Liver (tissue), 9 donors: Measurements from ENCODE around the gene MEGF11. TPM values are rescaled to one million over a fixed set of nuclear protein-coding genes. Genes with fewer than 3 reads are reported as not detected.

ENCODE experiments used
- DNase-seq: peaks from one replicate; pipeline ENCODE4 v3.0.0-alpha.2; 2017; ENCODE audit warnings: low spot score
- H3K27ac ChIP-seq, 2 donors: one replicate each; pipeline ENCODE4 v1.7.0; 2013; ENCODE audit warnings: inconsistent platforms in 2 of 2, low read length in 2 of 2, control low read depth in 1 of 2, low read depth in 1 of 2, mild to moderate bottlenecking in 1 of 2
- H3K27me3 ChIP-seq, 4 donors: one replicate each; pipeline versions ENCODE4 v1.6.1 to v1.7.0; 2013; ENCODE audit warnings: low read length in 3 of 4, inconsistent platforms in 1 of 4, mild to moderate bottlenecking in 1 of 4, moderate library complexity in 1 of 4; ENCODE audit not compliant: control insufficient read depth in 4 of 4, insufficient read depth in 4 of 4
- H3K36me3 ChIP-seq, 4 donors: one replicate each; pipeline versions ENCODE4 v1.6.1 to v1.7.0; 2013; ENCODE audit warnings: low read length in 3 of 4, mild to moderate bottlenecking in 3 of 4, low read depth in 1 of 4, moderate library complexity in 1 of 4; ENCODE audit not compliant: control insufficient read depth in 4 of 4, insufficient read depth in 3 of 4
- H3K4me1 ChIP-seq, 4 donors: one replicate each; pipeline versions ENCODE4 v1.6.1 to v1.7.0; 2013; ENCODE audit warnings: low read length in 3 of 4, mild to moderate bottlenecking in 3 of 4, moderate library complexity in 1 of 4; ENCODE audit not compliant: control insufficient read depth in 4 of 4, insufficient read depth in 4 of 4
- H3K4me3 ChIP-seq, 3 donors: one replicate each; pipeline versions ENCODE4 v1.6.1 to v1.7.0; 2013; ENCODE audit warnings: low read length in 3 of 3, control low read depth in 1 of 3, low read depth in 1 of 3, mild to moderate bottlenecking in 1 of 3
- H3K9ac ChIP-seq, 2 donors: one replicate each; pipeline ENCODE4 v1.7.0; 2013; ENCODE audit warnings: low read length in 2 of 2, mild to moderate bottlenecking in 2 of 2, moderate library complexity in 2 of 2, control low read depth in 1 of 2, low read depth in 1 of 2
- H3K9me3 ChIP-seq, 4 donors: one replicate each; pipeline versions ENCODE4 v1.6.1 to v1.7.0; 2013; ENCODE audit warnings: low read length in 3 of 4; ENCODE audit not compliant: control insufficient read depth in 4 of 4
- EGR1 ChIP-seq, 2 donors: IDR thresholded peaks; 2 replicates each; pipeline ENCODE4 v1.6.1; 2016 to 2018; ENCODE audit warnings: antibody characterized with exemption in 2 of 2, low read depth in 2 of 2
- FOXA2 ChIP-seq: IDR thresholded peaks from 2 replicates; pipeline ENCODE4 v1.6.1; 2016; ENCODE audit warnings: antibody characterized with exemption
- GABPA ChIP-seq, 2 donors: IDR thresholded peaks in 1 of 2; conservative IDR thresholded peaks in 1 of 2; 2 replicates each; pipeline ENCODE4 v1.6.1; 2016; ENCODE audit warnings: antibody characterized with exemption in 2 of 2, mild to moderate bottlenecking in 1 of 2, moderate library complexity in 1 of 2
- HNF4A ChIP-seq, 2 donors: conservative IDR thresholded peaks; 2 replicates each; pipeline ENCODE4 v1.6.1; 2016; ENCODE audit warnings: antibody characterized with exemption in 2 of 2, mild to moderate bottlenecking in 2 of 2
- HNF4G ChIP-seq: IDR thresholded peaks from 2 replicates; pipeline ENCODE4 v1.6.1; 2016; ENCODE audit warnings: antibody characterized with exemption
- JUND ChIP-seq, 2 donors: IDR thresholded peaks; 2 replicates each; pipeline ENCODE4 v1.6.1; 2016; ENCODE audit warnings: antibody characterized with exemption in 2 of 2
- NR2F2 ChIP-seq: IDR thresholded peaks from 2 replicates; pipeline ENCODE4 v1.6.1; 2016; ENCODE audit warnings: antibody characterized with exemption
- RAD21 ChIP-seq, 2 donors: IDR thresholded peaks; 2 replicates each; pipeline ENCODE4 v1.6.1; 2016; ENCODE audit warnings: antibody characterized with exemption in 2 of 2, mild to moderate bottlenecking in 2 of 2
- REST ChIP-seq: IDR thresholded peaks from 2 replicates; pipeline ENCODE4 v1.6.1; 2016; ENCODE audit warnings: antibody characterized with exemption, mild to moderate bottlenecking
- RXRA ChIP-seq, 2 donors: IDR thresholded peaks; 2 replicates each; pipeline ENCODE4 v1.6.1; 2017 to 2018; ENCODE audit warnings: antibody characterized with exemption in 2 of 2, mild to moderate bottlenecking in 1 of 2
- SP1 ChIP-seq: IDR thresholded peaks from 2 replicates; pipeline ENCODE4 v1.6.1; 2018; ENCODE audit warnings: antibody characterized with exemption, mild to moderate bottlenecking
- YY1 ChIP-seq: IDR thresholded peaks from 2 replicates; pipeline ENCODE4 v1.6.1; 2016; ENCODE audit warnings: antibody characterized with exemption, mild to moderate bottlenecking
- WGBS: extraction: QIAGEN DNeasy Blood & Tissue Kit; methylation state at CpG from one replicate; pipeline ENCODE4 v1.1.7; 2013; 5-methylcytosine and 5-hydroxymethylcytosine counted together
- polyA plus RNA-seq, 2 donors: library from polyadenylated mRNA; stranded (reverse) in 1 of 2; unstranded in 1 of 2; fragments of 200-250 nt in 1 of 2; fragments of >200 nt in 1 of 2; fragmentation: Nextera tagmentation in 1 of 2; extraction: Ambion mirVana in 1 of 2; gene quantifications; one replicate each; pipeline versions ENCODE4 v1.2.1 to v1.2.3, GENCODE V29; 2013 to 2015
- total RNA-seq, 2 donors: library from RNA; depleted of rRNA; stranded (reverse); fragments of >200 nt; gene quantifications; one replicate each; pipeline ENCODE4 v1.2.3, GENCODE V29; 2014
- donor health status: healthy.
- donor health status: healthy.
- donor health status: healthy.
- donor health status: healthy.
- donor health status: healthy.

The MEGF11 gene
- total and polyA plus RNA-seq, 4 donors = under 0.01 to 0.51 (median 0.03) TPM; not detected in 1

- Histone ChIP-seq H3K9ac (no peak overlapping the region), H3K4me3 (no peak overlapping the region), H3K9me3 (no peaks in the 10 kb centered on the region), H3K27me3 (peaks cover 0 to 3% (median 0%) of the 10 kb centered on the region in 4 donors), H3K36me3 (no peaks in the 10 kb centered on the region), H3K4me1 (no peaks in the 10 kb centered on the region), H3K27ac (no peak overlapping the region)
- 34% methylated on average over 1 of the region's 1 CpG for WGBS
- DNase-seq = no peak
- TF ChIP-seq HNF4G (no peak), EGR1 (IDR thresholded peaks at IDR 0.05; ENCODE audit: low read depth in 2 of 2) (no peak), HNF4A (conservative IDR thresholded peaks at IDR 0.05) (no peak), REST (no peak), YY1 (no peak), JUND (IDR thresholded peaks at IDR 0.05) (no peak), SP1 (no peak), GABPA (IDR thresholded peaks at IDR 0.05 in 1 of 2, conservative IDR thresholded peaks at IDR 0.05 in 1 of 2) (no peak), RAD21 (IDR thresholded peaks at IDR 0.05) (no peak)
These were observed 206.8 kb downstream of the MEGF11 start for GRCh38 chr15:66046751-66047150.

- Histone ChIP-seq H3K9ac (no peak overlapping the region), H3K4me1 (no peaks in the 10 kb centered on the region), H3K9me3 (no peaks in the 10 kb centered on the region), H3K4me3 (no peak overlapping the region), H3K27ac (no peak overlapping the region), H3K36me3 (no peaks in the 10 kb centered on the region), H3K27me3 (peaks cover 0 to 3% (median 0%) of the 10 kb centered on the region in 4 donors)
- DNase-seq = no peak
- WGBS = 74% methylated on average over 8 of the region's 8 CpGs
- no peak for TF ChIP-seq GABPA (IDR thresholded peaks at IDR 0.05 in 1 of 2, conservative IDR thresholded peaks at IDR 0.05 in 1 of 2)
These were observed 207.2 kb downstream of the MEGF11 start for GRCh38 chr15:66046326-66046725.

- Histone ChIP-seq H3K4me1 (no peaks in the 10 kb centered on the region), H3K4me3 (no peak overlapping the region), H3K27ac (no peak overlapping the region), H3K36me3 (no peaks in the 10 kb centered on the region), H3K9ac (no peak overlapping the region), H3K9me3 (no peaks in the 10 kb centered on the region), H3K27me3 (peaks cover 0 to 3% (median 0%) of the 10 kb centered on the region in 4 donors)
- TF ChIP-seq EGR1 (IDR thresholded peaks at IDR 0.05; ENCODE audit: low read depth in 2 of 2) (no peak), JUND (IDR thresholded peaks at IDR 0.05) (no peak), SP1 (no peak), NR2F2 (no peak), RXRA (IDR thresholded peaks at IDR 0.05) (no peak), FOXA2 (no peak), YY1 (no peak)
- DNase-seq = no peak
- 70% methylated on average over 5 of the region's 5 CpGs for WGBS
These were observed 208.0 kb downstream of the MEGF11 start for GRCh38 chr15:66045542-66045941.
